HEK293 (cell line): ENCODE data around the gene ARID3B.

Experiments
- CTCF ChIA-PET: fragments of 350-600 bp; formaldehyde crosslinking; extraction: SDS; loops from one replicate; lab custom pipeline; 2021; ENCODE audit warnings: antibody characterized with exemption; lab: Yijun Ruan, JAX
- POLR2A ChIA-PET: fragments of 300-600 bp; formaldehyde crosslinking; extraction: SDS; loops from one replicate; lab custom pipeline; 2020; ENCODE audit warnings: antibody characterized with exemption, inconsistent platforms; lab: Yijun Ruan, JAX
- H3K27ac ChIP-seq: fragments of 200-500 bp; sonication (Bioruptor generic); 2 replicates; pipeline ENCODE4 v1.5.1; 2014; ENCODE audit warnings: low read depth, low read length, control low read depth, inconsistent platforms; ENCODE audit errors: extremely low read depth
- H3K36me3 ChIP-seq, 2 experiments: fragments of 200-500 bp in 1 of 2; sonication (Bioruptor generic) in 1 of 2; 1 replicate in 1 of 2; 2 replicates in 1 of 2; pipeline ENCODE4 v1.5.1; 2014 to 2017; ENCODE audit warnings: inconsistent platforms in 2 of 2, low read length in 2 of 2; ENCODE audit not compliant: control insufficient read depth in 2 of 2, insufficient read depth in 1 of 2
- H3K4me1 ChIP-seq: fragments of 200-500 bp; sonication (Bioruptor generic); 2 replicates; pipeline ENCODE4 v1.5.1; 2014; ENCODE audit warnings: mild to moderate bottlenecking, low read length, inconsistent platforms; ENCODE audit not compliant: control insufficient read depth, insufficient read depth
- H3K4me3 ChIP-seq: 2 replicates; pipeline ENCODE4 v1.5.1; 2011; ENCODE audit warnings: low read depth, mild to moderate bottlenecking, control low read depth, low read length, moderate library complexity
- H3K9me3 ChIP-seq: fragments of 200-500 bp; sonication (Bioruptor generic); 2 replicates; pipeline ENCODE4 v1.5.1; 2014; ENCODE audit warnings: low read depth, low read length, inconsistent platforms; ENCODE audit not compliant: control insufficient read depth, insufficient read depth
- EGR2 ChIP-seq: fragments of 450-650 bp; formaldehyde crosslinking; IDR thresholded peaks from 2 replicates; pipeline ENCODE4 v1.5.1; 2016; ENCODE audit warnings: low read depth, missing biosample characterization, missing genetic modification characterization
- FEZF1 ChIP-seq: fragments of 450-650 bp; formaldehyde crosslinking; IDR thresholded peaks from 2 replicates; pipeline ENCODE4 v1.5.1; 2016; ENCODE audit warnings: missing biosample characterization, missing genetic modification characterization
- MEIS1 ChIP-seq: sonication (generic); formaldehyde crosslinking; IDR thresholded peaks from 2 replicates; pipeline ENCODE4 v1.8.1; 2022; ENCODE audit warnings: missing genetic modification reagents, mild to moderate bottlenecking, borderline replicate concordance
- OSR2 ChIP-seq: fragments of 450-650 bp; formaldehyde crosslinking; IDR thresholded peaks from 2 replicates; pipeline ENCODE4 v1.5.1; 2016; ENCODE audit warnings: missing biosample characterization, missing genetic modification characterization
- ZNF132 ChIP-seq: fragments of 450-650 bp; formaldehyde crosslinking; IDR thresholded peaks from 2 replicates; pipeline ENCODE4 v1.5.1; 2017; ENCODE audit warnings: missing biosample characterization, missing genetic modification characterization, borderline replicate concordance
- ZNF155 ChIP-seq: fragments of 450-650 bp; formaldehyde crosslinking; IDR thresholded peaks from 2 replicates; pipeline ENCODE4 v1.5.1; 2016; ENCODE audit warnings: missing biosample characterization, missing genetic modification characterization
- ZNF433 ChIP-seq: fragments of 450-650 bp; formaldehyde crosslinking; IDR thresholded peaks from 2 replicates; pipeline ENCODE4 v1.5.1; 2016; ENCODE audit warnings: missing biosample characterization, missing genetic modification characterization, low read depth
- ZNF558 ChIP-seq: fragments of 450-650 bp; formaldehyde crosslinking; IDR thresholded peaks from 2 replicates; pipeline ENCODE4 v1.5.1; 2016; ENCODE audit warnings: missing biosample characterization, missing genetic modification characterization
- ZNF561 ChIP-seq: fragments of 450-650 bp; IDR thresholded peaks from 2 replicates; pipeline ENCODE4 v1.5.1; 2018; ENCODE audit warnings: missing biosample characterization, missing genetic modification characterization, borderline replicate concordance
- ZNF585B ChIP-seq: fragments of 450-650 bp; formaldehyde crosslinking; IDR thresholded peaks from 2 replicates; pipeline ENCODE4 v1.5.1; 2016; ENCODE audit warnings: missing biosample characterization, missing genetic modification characterization
- ZNF626 ChIP-seq: fragments of 450-650 bp; sonication (Bioruptor Pico); formaldehyde crosslinking; IDR thresholded peaks from 2 replicates; pipeline ENCODE4 v1.5.1; 2018; ENCODE audit warnings: missing biosample characterization, missing genetic modification characterization, inconsistent platforms
- ZNF670 ChIP-seq: fragments of 450-650 bp; formaldehyde crosslinking; IDR thresholded peaks from 2 replicates; pipeline ENCODE4 v1.5.1; 2016; ENCODE audit warnings: missing biosample characterization, missing genetic modification characterization, low read depth
- TF ChIP-seq, protein P1 (sequence below): fragments of 450-650 bp; IDR thresholded peaks from 2 replicates; pipeline ENCODE4 v1.5.1; 2018; ENCODE audit warnings: missing biosample characterization, missing genetic modification characterization
- TF ChIP-seq, protein P2 (sequence below): fragments of 450-650 bp; formaldehyde crosslinking; IDR thresholded peaks from 2 replicates; pipeline ENCODE4 v1.5.1; 2016; ENCODE audit warnings: missing biosample characterization, missing genetic modification characterization, low read depth
- TF ChIP-seq, protein P3 (sequence below): fragments of 450-650 bp; formaldehyde crosslinking; IDR thresholded peaks from 2 replicates; pipeline ENCODE4 v1.5.1; 2016; ENCODE audit warnings: missing biosample characterization, missing genetic modification characterization
- TF ChIP-seq, protein P4 (sequence below): fragments of 450-650 bp; formaldehyde crosslinking; IDR thresholded peaks from 2 replicates; pipeline ENCODE4 v1.5.1; 2016; ENCODE audit warnings: missing biosample characterization, missing genetic modification characterization
- TF ChIP-seq, protein P5 (sequence below): fragments of 450-650 bp; formaldehyde crosslinking; IDR thresholded peaks from 2 replicates; pipeline ENCODE4; 2016; ENCODE audit warnings: missing biosample characterization, missing genetic modification characterization
- TF ChIP-seq, protein P6 (sequence below): fragments of 450-650 bp; formaldehyde crosslinking; IDR thresholded peaks from 2 replicates; pipeline ENCODE4 v1.5.1; 2016; ENCODE audit warnings: missing biosample characterization, missing genetic modification characterization

ARID3B gene

DNA sequence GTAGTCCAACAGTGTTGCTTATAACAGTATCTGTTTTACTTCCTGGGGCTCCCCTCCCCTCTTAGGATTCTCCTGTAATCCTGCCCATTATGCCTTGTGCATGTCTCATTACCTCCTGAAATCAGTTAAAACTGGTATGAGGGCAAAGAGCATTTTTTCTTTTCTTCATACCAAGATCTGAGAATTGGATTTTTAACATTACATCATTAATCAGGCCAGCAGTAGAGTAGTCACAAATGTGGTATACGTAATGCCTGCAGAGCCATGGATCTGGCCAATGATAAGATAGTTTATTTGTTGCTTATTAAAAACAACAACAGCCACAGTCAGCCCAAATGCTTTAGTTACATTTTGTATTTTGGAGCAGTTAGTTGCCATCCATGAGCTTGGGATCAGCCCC lies 23.2 kb downstream of the ARID3B start:
- Histone ChIP-seq H3K27ac (no peak overlapping the region), H3K4me3 (no peak overlapping the region), H3K4me1 (peaks cover 5% of the 10 kb centered on the region; the same call in 1 of the 2 replicates), H3K36me3 (peaks cover 8 to 13% of the 10 kb centered on the region in 2 experiments), H3K9me3 (no peaks in the 10 kb centered on the region)
- POLR2A ChIA-PET: no interaction called here
- TF ChIP-seq, protein P1, sequence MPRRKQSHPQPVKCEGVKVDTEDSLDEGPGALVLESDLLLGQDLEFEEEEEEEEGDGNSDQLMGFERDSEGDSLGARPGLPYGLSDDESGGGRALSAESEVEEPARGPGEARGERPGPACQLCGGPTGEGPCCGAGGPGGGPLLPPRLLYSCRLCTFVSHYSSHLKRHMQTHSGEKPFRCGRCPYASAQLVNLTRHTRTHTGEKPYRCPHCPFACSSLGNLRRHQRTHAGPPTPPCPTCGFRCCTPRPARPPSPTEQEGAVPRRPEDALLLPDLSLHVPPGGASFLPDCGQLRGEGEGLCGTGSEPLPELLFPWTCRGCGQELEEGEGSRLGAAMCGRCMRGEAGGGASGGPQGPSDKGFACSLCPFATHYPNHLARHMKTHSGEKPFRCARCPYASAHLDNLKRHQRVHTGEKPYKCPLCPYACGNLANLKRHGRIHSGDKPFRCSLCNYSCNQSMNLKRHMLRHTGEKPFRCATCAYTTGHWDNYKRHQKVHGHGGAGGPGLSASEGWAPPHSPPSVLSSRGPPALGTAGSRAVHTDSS (tag by site-specific recombination): no peak
- TF ChIP-seq, protein P2, sequence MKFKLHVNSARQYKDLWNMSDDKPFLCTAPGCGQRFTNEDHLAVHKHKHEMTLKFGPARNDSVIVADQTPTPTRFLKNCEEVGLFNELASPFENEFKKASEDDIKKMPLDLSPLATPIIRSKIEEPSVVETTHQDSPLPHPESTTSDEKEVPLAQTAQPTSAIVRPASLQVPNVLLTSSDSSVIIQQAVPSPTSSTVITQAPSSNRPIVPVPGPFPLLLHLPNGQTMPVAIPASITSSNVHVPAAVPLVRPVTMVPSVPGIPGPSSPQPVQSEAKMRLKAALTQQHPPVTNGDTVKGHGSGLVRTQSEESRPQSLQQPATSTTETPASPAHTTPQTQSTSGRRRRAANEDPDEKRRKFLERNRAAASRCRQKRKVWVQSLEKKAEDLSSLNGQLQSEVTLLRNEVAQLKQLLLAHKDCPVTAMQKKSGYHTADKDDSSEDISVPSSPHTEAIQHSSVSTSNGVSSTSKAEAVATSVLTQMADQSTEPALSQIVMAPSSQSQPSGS (tag by site-specific recombination): peak; percentile 70
- CTCF ChIA-PET: no interaction called here

DNA sequence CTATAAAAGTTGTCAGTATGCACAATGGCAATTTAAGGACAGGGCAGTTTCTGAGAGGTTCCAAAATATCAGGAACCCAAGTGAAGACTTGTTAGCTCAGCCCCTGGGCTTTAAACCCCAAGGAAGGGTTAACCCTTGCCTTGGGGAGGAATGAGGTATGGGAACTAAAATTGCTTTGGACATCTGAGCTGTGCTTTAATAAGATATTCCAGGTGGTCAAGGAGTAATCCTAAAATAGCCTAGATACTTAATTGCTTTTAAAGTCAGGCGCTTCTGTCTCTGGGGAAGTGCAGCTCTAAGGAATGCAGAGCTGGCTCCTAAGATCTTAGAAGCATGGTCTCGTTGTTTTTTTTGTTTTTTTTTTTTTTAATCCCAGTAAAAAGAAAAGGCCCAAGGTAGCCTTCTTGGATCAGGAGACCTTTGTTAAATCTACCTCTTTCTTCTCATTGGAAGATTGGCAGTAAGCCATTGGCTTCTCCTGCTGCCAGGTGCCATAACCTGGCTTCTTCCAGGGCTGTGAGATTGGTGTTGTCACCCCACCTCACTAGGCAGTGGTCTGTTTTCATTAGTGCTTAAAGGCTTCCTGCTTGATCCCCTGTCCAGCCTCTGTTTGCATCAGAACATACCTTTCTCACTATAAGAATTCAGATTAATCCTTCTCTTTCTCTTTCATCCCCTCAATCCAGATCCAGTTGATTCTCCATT lies 24.5 kb downstream of the ARID3B start:
- Histone ChIP-seq H3K4me3 (no peak overlapping the region), H3K4me1 (peaks cover 3% of the 10 kb centered on the region; the same call in 1 of the 2 replicates), H3K27ac (no peak overlapping the region), H3K9me3 (no peaks in the 10 kb centered on the region), H3K36me3 (peaks cover 11 to 18% of the 10 kb centered on the region in 2 experiments)
- TF ChIP-seq ZNF155 (tag by site-specific recombination) (no peak), MEIS1 (CRISPR knock-in tag) (no peak), ZNF558 (tag by site-specific recombination) (no peak), ZNF585B (tag by site-specific recombination) (no peak), ZNF670 (tag by site-specific recombination) (no peak), ZNF433 (tag by site-specific recombination) (no peak), ZNF626 (tag by site-specific recombination) (no peak)
- TF ChIP-seq, protein P3, sequence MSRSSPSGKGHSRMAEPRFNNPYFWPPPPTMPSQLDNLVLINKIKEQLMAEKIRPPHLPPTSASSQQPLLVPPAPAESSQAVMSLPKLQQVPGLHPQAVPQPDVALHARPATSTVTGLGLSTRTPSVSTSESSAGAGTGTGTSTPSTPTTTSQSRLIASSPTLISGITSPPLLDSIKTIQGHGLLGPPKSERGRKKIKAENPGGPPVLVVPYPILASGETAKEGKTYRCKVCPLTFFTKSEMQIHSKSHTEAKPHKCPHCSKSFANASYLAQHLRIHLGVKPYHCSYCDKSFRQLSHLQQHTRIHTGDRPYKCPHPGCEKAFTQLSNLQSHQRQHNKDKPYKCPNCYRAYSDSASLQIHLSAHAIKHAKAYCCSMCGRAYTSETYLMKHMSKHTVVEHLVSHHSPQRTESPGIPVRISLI (tag by site-specific recombination): no peak
- TF ChIP-seq, protein P4, sequence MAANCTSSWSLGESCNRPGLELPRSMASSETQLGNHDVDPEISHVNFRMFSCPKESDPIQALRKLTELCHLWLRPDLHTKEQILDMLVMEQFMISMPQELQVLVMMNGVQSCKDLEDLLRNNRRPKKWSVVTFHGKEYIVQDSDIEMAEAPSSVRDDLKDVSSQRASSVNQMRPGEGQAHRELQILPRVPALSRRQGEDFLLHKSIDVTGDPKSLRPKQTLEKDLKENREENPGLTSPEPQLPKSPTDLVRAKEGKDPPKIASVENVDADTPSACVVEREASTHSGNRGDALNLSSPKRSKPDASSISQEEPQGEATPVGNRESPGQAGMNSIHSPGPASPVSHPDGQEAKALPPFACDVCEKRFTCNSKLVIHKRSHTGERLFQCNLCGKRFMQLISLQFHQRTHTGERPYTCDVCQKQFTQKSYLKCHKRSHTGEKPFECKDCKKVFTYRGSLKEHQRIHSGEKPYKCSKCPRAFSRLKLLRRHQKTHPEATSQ: no peak
- TF ChIP-seq, protein P5, sequence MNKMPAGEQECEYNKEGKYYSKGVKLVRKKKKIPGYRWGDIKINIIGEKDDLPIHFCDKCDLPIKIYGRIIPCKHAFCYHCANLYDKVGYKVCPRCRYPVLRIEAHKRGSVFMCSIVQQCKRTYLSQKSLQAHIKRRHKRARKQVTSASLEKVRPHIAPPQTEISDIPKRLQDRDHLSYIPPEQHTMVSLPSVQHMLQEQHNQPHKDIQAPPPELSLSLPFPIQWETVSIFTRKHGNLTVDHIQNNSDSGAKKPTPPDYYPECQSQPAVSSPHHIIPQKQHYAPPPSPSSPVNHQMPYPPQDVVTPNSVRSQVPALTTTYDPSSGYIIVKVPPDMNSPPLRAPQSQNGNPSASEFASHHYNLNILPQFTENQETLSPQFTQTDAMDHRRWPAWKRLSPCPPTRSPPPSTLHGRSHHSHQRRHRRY (tag by site-specific recombination): no peak
- ChIA-PET POLR2A (interaction anchor here (0.7 kb wide), 1 partner anchor 573 kb away, joined by 4 read pairs; no protein-coding TSS in a partner anchor), CTCF (no interaction called here)

DNA sequence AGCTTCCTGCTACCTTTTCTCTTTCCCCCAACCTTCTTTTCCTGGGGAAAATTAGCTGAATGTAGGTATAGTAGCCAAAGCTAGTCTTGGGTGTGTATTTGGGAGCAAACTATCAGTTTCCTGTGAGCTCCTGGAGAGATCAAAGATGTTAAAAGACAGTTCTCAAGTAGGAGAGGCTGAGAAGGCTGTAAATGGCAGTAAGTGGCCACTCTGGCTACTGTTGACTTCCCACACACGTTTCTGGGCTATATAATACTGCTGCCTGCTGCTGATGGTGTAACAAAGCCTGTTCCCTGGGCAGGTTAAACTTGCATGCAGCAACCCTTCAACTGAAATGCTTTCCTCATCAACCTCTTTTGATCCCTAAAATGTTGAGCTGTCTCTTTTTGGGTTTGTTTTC lies 27.6 kb downstream of the ARID3B start:
- Histone ChIP-seq H3K4me1 (peaks cover 3% of the 10 kb centered on the region; the same call in 1 of the 2 replicates), H3K9me3 (no peaks in the 10 kb centered on the region), H3K36me3 (peaks cover 15 to 43% of the 10 kb centered on the region in 2 experiments), H3K27ac (no peak overlapping the region), H3K4me3 (no peak overlapping the region)
- POLR2A ChIA-PET: interaction anchor here (0.8 kb wide), 1 partner anchor 23 kb away, joined by 3 read pairs; no protein-coding TSS in a partner anchor
- TF ChIP-seq ZNF561 (tag by site-specific recombination): no peak
- peak; percentile 68 for TF ChIP-seq OSR2 (tag by site-specific recombination)
- TF ChIP-seq FEZF1 (tag by site-specific recombination): peak; percentile 70; the same call in 1 of the 2 replicates
- TF ChIP-seq ZNF132 (tag by site-specific recombination): no peak
- 0 out of 2 replicates have a peak, but pooled peaks have one; percentile 7 for TF ChIP-seq EGR2 (tag by site-specific recombination)
- TF ChIP-seq, protein P6, sequence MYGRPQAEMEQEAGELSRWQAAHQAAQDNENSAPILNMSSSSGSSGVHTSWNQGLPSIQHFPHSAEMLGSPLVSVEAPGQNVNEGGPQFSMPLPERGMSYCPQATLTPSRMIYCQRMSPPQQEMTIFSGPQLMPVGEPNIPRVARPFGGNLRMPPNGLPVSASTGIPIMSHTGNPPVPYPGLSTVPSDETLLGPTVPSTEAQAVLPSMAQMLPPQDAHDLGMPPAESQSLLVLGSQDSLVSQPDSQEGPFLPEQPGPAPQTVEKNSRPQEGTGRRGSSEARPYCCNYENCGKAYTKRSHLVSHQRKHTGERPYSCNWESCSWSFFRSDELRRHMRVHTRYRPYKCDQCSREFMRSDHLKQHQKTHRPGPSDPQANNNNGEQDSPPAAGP (tag by site-specific recombination): no peak
- CTCF ChIA-PET: interaction anchor here (0.6 to 1.5 kb wide), 4 partner anchors 10 to 1115 kb away, joined by 3 to 6 read pairs (median 4); no protein-coding TSS in a partner anchor
